Hepatocyte (in vitro differentiated cells): ENCODE results near the gene PARP3.

Experiments
- CTCF ChIP-seq: fragments of 200-600 bp; sonication (generic); IDR thresholded peaks from 2 replicates; pipeline ENCODE4 v1.5.1; 2016; ENCODE audit warnings: antibody characterized with exemption, mild to moderate bottlenecking; ENCODE audit not compliant: poor library complexity
- EZH2 ChIP-seq: fragments of 200-600 bp; sonication (generic); IDR thresholded peaks from 2 replicates; pipeline ENCODE4 v1.6.1; 2016; ENCODE audit warnings: antibody characterized with exemption, mild to moderate bottlenecking, borderline replicate concordance

DNA sequence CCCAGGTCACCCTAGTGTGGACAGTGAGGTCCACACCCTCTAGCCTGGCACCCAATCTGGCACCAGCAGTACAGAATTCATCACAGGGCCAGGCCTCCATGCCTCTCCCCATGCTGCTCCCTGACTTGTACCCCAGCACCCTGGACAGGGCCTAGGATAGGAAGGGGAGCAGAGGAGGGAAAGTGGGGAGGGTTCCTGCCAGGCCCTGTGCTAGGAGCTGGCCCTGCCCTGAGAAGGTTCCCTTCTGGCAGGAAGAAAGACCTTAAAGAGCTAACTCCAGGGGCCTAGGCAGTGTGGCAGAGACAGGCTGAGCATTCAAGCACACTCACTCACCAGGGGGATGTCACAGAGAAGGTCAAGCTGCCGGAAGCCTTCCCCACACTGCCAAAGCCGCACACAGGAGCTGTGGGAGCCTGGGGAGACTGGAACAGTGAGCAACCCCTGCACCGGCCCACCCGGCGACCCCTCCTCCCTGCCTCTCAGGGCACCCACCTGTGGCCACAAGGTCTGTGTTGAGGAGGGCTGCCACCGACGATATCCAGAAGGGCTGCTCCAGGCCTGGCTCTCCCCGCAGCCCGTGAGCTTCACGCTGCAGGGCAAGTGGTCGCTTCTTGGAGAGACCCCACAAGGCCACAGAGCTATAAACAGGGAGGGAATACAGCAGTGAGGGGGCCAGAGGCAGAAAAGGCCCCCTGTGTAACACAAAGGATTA lies 7.9 kb upstream of the PARP3 start:
- TF ChIP-seq CTCF (no peak), EZH2 (no peak)
